HUES64 (cell line): Measurements from ENCODE around the gene ARPIN.
"Not testable (repeated sequence)": the region's sequence is repeated elsewhere in the genome, so short reads cannot be mapped to it uniquely, and the experiment has no call there.

Experiments
- H3K27ac ChIP-seq: 2 replicates; pipeline ENCODE4 v1.7.0; 2013; ENCODE audit warnings: low read depth, low read length, inconsistent platforms
- H3K27me3 ChIP-seq: 2 replicates; pipeline ENCODE4 v1.6.1; 2013; ENCODE audit warnings: mild to moderate bottlenecking, low read length; ENCODE audit not compliant: insufficient read depth
- H3K36me3 ChIP-seq: 2 replicates; pipeline ENCODE4 v1.6.1; 2013; ENCODE audit warnings: mild to moderate bottlenecking, low read length; ENCODE audit not compliant: insufficient read depth
- H3K4me1 ChIP-seq: 2 replicates; pipeline ENCODE4 v1.6.1; 2013; ENCODE audit warnings: mild to moderate bottlenecking, low read length, moderate library complexity; ENCODE audit not compliant: insufficient read depth
- H3K4me3 ChIP-seq: 2 replicates; pipeline ENCODE4 v1.5.1; 2013; ENCODE audit warnings: mild to moderate bottlenecking, low read length, moderate library complexity
- H3K9ac ChIP-seq: 2 replicates; pipeline ENCODE4 v1.6.1; 2013; ENCODE audit warnings: mild to moderate bottlenecking, low read depth, low read length
- H3K9me3 ChIP-seq: 2 replicates; pipeline ENCODE4 v1.6.1; 2013; ENCODE audit warnings: low read depth, low read length; ENCODE audit not compliant: insufficient read depth
- WGBS: fragments of 150-250, 120-280 bp; methylation state at CpG from one replicate; pipeline ENCODE4 v1.1.7; 2013; ENCODE audit warnings: missing lambda C conversion rate; 5-methylcytosine and 5-hydroxymethylcytosine counted together

ARPIN gene

DNA sequence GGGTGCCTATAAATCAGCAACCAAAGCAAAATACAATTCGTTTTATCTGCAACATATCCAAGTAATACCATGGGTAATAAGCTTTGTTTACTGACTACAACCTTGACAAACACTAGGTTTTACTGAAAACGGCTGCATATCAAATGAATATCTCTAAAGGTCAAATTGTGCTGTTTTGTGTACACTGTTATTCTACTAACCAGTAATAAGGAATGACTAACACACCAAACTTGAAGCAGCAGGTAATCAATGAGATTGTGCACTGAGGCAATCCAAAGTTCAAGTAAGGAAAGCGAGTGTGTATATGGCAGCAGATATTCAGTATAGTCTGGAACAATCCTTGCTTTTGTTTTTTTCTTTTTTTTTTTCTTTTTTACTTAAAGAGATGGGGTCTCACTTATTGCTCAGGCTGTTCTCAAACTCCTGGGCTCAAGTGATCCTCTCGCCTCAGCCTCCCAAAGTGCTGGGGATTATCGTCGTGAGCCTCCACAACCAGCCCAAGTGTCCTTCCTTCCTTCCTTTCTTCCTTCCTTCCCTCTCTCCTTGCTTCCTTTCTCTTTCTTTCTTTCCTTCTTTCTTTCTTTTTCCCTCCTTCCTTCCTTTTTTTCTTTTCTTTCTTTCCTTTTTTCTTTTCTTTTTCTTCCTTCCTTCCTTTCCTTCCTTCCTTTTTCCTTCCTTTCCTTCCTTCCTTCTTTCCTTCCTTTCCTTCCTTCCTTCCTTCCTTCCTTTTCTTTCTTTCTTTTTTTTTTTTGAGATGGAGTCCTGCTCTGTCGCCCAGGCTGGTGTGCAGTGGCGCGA is 53.9 kb downstream of the ARPIN start:
- Histone ChIP-seq H3K36me3 (peaks cover 46% of the 10 kb centered on the region), H3K9me3 (0 out of 2 replicates have a peak, but pooled peaks cover 4% of the 10 kb centered on the region), H3K9ac (no peak overlapping the region), H3K4me3 (no peak overlapping the region), H3K27me3 (no peaks in the 10 kb centered on the region), H3K27ac (no peak overlapping the region), H3K4me1 (no peaks in the 10 kb centered on the region)
- WGBS: 97% methylated on average over 9 of the region's 9 CpGs

DNA sequence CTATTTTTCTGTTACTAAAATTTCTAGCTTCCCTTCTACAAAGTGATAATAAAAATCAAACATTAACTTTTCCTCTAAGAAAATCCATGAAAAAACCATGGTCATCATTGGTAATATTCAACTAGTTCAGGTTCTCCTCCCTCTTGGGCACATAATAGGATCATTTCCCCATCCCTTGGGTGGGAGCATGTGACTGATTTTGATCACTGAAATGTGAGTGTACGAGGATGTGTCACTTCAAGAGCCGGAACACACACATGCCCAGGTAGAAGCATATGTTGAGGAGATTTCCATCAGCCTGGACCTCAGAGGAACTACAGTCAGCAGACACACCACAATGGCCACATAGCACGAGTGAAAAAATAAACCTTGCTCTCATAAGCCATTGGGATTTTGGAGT is 55.1 kb downstream of the ARPIN start:
- Histone ChIP-seq H3K9ac (no peak overlapping the region), H3K4me1 (no peaks in the 10 kb centered on the region), H3K4me3 (no peak overlapping the region), H3K27me3 (no peaks in the 10 kb centered on the region), H3K36me3 (peaks cover 42% of the 10 kb centered on the region), H3K27ac (no peak overlapping the region), H3K9me3 (0 out of 2 replicates have a peak, but pooled peaks cover 4% of the 10 kb centered on the region)
- WGBS: 94% methylated on average over 3 of the region's 3 CpGs

DNA sequence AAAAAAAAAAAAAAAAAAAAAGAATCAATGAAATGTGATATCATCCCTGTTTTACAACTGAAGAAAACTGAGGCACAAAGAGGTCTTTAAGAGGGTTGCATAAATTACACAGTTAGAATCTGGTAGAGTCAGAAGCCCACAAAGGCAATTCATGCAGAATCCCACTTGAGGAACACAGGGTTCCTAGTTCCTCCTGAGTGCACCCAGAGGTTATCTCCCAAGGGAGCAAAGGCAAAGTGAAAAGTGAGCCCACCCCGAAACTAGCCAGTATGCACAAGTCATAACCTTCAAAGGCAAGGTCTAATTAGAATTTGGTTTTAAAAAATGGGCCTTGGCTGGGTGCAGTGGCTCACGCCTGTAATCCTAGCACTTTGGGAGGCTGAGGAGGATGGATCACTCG is 56.8 kb downstream of the ARPIN start:
- Histone ChIP-seq H3K9ac (no peak overlapping the region), H3K4me3 (no peak overlapping the region), H3K27ac (no peak overlapping the region), H3K27me3 (no peaks in the 10 kb centered on the region), H3K9me3 (0 out of 2 replicates have a peak, but pooled peaks cover 4% of the 10 kb centered on the region), H3K4me1 (no peaks in the 10 kb centered on the region), H3K36me3 (peaks cover 38% of the 10 kb centered on the region)
- 98% methylated on average over 3 of the region's 3 CpGs for WGBS

DNA sequence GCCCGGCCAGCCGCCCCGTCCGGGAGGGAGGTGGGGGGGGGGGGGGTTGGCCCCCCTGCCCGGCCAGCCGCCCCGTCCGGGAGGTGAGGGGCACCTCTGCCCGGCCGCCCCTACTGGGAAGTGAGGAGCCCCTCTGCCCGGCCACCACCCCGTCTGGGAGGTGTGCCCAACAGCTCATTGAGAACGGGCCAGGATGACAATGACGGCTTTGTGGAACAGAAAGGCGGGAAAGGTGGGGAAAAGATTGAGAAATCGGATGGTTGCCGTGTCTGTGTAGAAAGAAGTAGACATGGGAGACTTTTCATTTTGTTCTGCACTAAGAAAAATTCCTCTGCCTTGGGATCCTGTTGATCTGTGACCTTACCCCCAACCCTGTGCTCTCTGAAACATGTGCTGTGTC is 57.9 kb downstream of the ARPIN start:
- not testable (repeated sequence) for H3K9ac ChIP-seq, H3K4me1 ChIP-seq, H3K9me3 ChIP-seq, H3K27me3 ChIP-seq, H3K27ac ChIP-seq, H3K4me3 ChIP-seq
- H3K36me3 ChIP-seq: peaks cover 35% of the 10 kb centered on the region
- whole genome bisulfite sequencing: 97% methylated on average over 8 of the region's 17 CpGs

DNA sequence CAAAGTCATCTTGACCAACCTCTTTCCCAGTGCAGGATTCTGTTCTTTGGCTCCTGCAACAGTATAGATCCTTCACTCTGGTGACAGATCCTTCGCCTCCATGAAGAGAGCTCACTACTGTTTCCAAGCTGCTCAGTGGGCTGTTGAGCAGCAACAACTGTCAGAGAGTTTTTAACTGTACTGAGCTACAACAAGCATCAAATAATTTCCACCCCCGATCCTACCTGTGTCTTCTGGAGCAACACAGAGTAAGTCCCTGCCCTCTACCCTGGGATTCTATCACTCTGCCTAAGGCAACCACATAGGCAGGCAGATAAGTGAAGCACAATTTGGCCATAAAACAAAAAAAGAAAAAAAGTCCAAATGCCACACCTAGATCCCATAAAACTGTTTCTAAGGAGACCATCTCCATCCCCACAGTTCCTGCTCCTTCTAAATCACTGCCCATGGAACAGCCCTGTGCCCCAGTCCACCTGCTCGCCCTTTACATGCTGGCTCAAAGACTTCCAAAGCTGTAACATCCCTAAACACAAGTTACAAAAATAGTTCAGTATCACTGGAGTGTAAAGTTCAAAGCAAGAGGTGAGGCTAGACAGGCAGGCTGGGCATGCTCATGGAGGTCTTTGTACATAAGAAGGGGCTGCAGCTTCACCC is 60.3 kb downstream of the ARPIN start:
- Histone ChIP-seq H3K27ac (no peak overlapping the region), H3K4me1 (no peaks in the 10 kb centered on the region), H3K27me3 (no peaks in the 10 kb centered on the region), H3K36me3 (peaks cover 44% of the 10 kb centered on the region), H3K9me3 (0 out of 2 replicates have a peak, but pooled peaks cover 4% of the 10 kb centered on the region), H3K4me3 (no peak overlapping the region), H3K9ac (no peak overlapping the region)
- WGBS: 96% methylated on average over 3 of the region's 3 CpGs

DNA sequence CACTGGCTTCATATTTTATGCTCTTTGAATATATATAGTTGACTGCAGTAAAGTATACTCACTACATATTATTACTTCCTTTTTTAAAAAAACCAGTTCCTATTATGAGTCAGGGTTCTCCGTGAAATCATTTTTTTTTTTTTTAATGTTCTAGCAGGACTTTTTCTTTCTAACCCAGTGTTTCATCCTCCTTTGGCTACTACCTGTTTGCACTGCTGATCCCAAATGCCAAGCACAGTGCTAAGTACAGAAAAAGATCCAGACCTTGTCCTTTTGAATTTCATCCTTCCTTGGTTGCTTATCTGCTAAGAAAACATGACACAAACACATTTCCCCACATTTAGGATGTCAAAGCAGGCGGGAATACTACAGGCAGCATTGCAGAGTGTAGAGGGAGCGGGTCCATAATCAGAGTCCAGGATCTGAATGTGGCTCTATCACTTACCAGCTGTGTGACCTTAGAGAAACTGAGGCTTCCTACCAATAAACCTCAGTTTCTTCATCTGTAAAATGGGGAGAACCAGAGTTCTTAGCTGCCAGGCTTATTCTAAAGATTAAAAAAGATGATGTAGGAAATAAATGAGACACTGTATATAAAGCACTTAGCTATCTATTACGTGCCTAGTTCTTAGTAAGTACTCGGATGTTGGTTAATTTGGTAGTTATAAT is 60.9 kb downstream of the ARPIN start:
- no peak overlapping the region for H3K9ac ChIP-seq
- no peak overlapping the region for H3K4me3 ChIP-seq
- no peak overlapping the region for H3K27ac ChIP-seq
- H3K9me3 ChIP-seq: 0 out of 2 replicates have a peak, but pooled peaks cover 4% of the 10 kb centered on the region
- WGBS: 99% methylated on average over 3 of the region's 5 CpGs
- peaks cover 44% of the 10 kb centered on the region for H3K36me3 ChIP-seq
- no peaks in the 10 kb centered on the region for H3K4me1 ChIP-seq
- H3K27me3 ChIP-seq: no peaks in the 10 kb centered on the region

DNA sequence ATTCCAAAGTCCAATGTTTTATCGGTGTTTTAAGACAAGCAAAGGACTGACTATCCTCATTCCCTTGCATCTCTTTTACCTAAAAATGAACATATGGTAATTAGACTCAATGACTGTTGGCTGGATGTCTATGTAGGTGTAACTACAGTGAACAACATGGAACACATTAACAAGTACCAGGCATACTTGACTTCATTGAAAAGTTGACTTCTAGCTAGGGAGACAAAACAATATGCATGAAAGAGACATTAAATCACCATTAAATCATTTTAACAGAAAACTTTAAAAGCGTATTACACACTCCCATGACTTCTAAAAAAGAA is 63.8 kb downstream of the ARPIN start:
- Histone ChIP-seq H3K36me3 (peaks cover 41% of the 10 kb centered on the region), H3K9ac (no peak overlapping the region), H3K4me1 (no peaks in the 10 kb centered on the region), H3K27ac (no peak overlapping the region), H3K4me3 (no peak overlapping the region), H3K27me3 (no peaks in the 10 kb centered on the region), H3K9me3 (no peaks in the 10 kb centered on the region)
- 100% methylated on average over 1 of the region's 2 CpGs for WGBS

DNA sequence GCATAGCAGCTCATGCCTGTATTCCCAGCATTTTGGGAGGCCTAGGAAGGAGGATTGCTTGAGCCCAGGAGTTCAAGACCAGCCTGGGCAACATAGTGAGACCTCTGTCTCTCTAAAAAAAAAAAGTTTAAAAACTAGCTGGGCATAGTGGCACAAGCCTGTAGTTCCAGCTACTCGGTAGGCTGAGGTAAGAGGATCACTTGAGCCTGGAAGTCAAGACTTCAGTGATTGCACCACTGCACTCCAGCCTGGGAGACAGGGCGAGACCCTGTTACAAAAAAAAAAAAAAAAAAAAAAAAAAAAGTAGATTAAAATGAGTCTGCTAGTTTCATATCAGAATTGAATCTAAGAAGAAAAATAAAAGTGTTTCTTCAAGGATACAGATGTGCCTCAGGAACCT is 65.7 kb downstream of the ARPIN start:
- Histone ChIP-seq H3K36me3 (peaks cover 31% of the 10 kb centered on the region), H3K9ac (no peak overlapping the region), H3K27me3 (no peaks in the 10 kb centered on the region), H3K4me3 (no peak overlapping the region), H3K4me1 (no peaks in the 10 kb centered on the region), H3K27ac (no peak overlapping the region), H3K9me3 (no peaks in the 10 kb centered on the region)
- WGBS: 98% methylated on average over 1 of the region's 2 CpGs

DNA sequence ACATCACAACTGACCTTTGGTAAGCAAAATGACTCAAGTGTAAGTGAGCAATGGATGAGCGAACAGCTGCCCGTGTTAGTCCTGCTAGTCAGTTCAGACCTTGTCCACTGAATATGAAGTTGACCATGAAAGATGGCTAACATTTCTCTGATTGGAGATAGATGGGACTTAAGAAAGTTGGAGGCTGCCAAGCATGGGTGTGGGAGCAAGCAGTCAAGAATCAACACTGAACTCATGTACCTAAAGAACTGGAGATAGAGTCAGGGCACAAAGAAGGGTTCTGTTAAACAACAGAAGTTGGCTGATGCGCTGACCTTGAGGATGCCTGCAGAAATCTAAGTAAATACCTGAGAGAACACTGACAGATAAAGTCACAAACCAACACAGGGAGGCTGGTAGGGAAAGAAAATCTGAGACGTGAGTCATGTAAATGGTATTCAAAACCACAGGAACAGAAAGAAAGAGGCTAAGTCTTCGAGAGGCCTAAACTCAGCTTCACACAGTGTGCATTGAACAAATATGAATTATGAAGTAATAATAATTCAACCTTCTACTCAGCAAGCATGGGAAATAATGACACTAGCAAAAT is 67.4 kb downstream of the ARPIN start:
- WGBS: 92% methylated on average over 5 of the region's 5 CpGs
- Histone ChIP-seq H3K9ac (no peak overlapping the region), H3K4me3 (no peak overlapping the region), H3K4me1 (no peaks in the 10 kb centered on the region), H3K27me3 (no peaks in the 10 kb centered on the region), H3K9me3 (no peaks in the 10 kb centered on the region), H3K27ac (no peak overlapping the region), H3K36me3 (peaks cover 26% of the 10 kb centered on the region)
